GM12878 (cell line): Measurements from ENCODE around the gene VAC14.

Source experiments
- ASH2L ChIP-seq: fragments of 300-600, 200-600 bp; sonication (generic); IDR thresholded peaks from 2 replicates; pipeline ENCODE4 v1.6.1; 2017; ENCODE audit warnings: low read depth, mild to moderate bottlenecking, borderline replicate concordance
- BCL11A ChIP-seq: IDR thresholded peaks from 2 replicates; pipeline ENCODE4 v1.6.1; 2011; ENCODE audit warnings: low read depth, low read length
- CHD4 ChIP-seq: fragments of 200-600 bp; sonication (generic); IDR thresholded peaks from 2 replicates; pipeline ENCODE4 v1.6.1; 2016; ENCODE audit warnings: mild to moderate bottlenecking
- CREM ChIP-seq: IDR thresholded peaks from 2 replicates; pipeline ENCODE4 v1.6.1; 2014; ENCODE audit warnings: antibody characterized with exemption, low read depth
- CTCF ChIP-seq, 3 experiments: IDR thresholded peaks in 2 of 3; conservative IDR thresholded peaks in 1 of 3; 2 replicates each; pipeline ENCODE4 v1.5.1; 2011; ENCODE audit warnings: low read depth in 3 of 3, low read length in 3 of 3, mild to moderate bottlenecking in 3 of 3, control low read depth in 2 of 3, moderate library complexity in 2 of 3, inconsistent platforms in 1 of 3, mixed read lengths in 1 of 3; ENCODE audit not compliant: control insufficient read depth in 2 of 3, insufficient read depth in 1 of 3; ENCODE audit errors: extremely low read depth in 1 of 3
- EZH2 ChIP-seq: IDR thresholded peaks from 2 replicates; pipeline ENCODE4 v1.6.1; 2012; ENCODE audit warnings: low read depth, mild to moderate bottlenecking, control low read depth, inconsistent platforms, low read length, borderline replicate concordance; ENCODE audit not compliant: control insufficient read depth
- JUNB ChIP-seq: IDR thresholded peaks from 2 replicates; pipeline ENCODE4 v1.6.1; 2016; ENCODE audit warnings: antibody characterized with exemption, mild to moderate bottlenecking
- MXI1 ChIP-seq: fragments of 150-350 bp; IDR thresholded peaks from 2 replicates; pipeline ENCODE4 v1.6.1; 2011; ENCODE audit warnings: low read depth, mild to moderate bottlenecking, inconsistent platforms, low read length, improper control_type of control experiment
- POLR2A ChIP-seq: IDR thresholded peaks from 2 replicates; pipeline ENCODE4 v1.6.1; 2011; ENCODE audit warnings: low read depth, mild to moderate bottlenecking, low read length
- POLR2AphosphoS5 ChIP-seq: IDR thresholded peaks from 2 replicates; pipeline ENCODE4 v1.6.1; 2011; ENCODE audit warnings: mild to moderate bottlenecking, low read length, inconsistent platforms
- SIN3A ChIP-seq: IDR thresholded peaks from 2 replicates; pipeline ENCODE4 v1.6.1; 2012; ENCODE audit warnings: low read depth, low read length, improper control_type of control experiment

DNA sequence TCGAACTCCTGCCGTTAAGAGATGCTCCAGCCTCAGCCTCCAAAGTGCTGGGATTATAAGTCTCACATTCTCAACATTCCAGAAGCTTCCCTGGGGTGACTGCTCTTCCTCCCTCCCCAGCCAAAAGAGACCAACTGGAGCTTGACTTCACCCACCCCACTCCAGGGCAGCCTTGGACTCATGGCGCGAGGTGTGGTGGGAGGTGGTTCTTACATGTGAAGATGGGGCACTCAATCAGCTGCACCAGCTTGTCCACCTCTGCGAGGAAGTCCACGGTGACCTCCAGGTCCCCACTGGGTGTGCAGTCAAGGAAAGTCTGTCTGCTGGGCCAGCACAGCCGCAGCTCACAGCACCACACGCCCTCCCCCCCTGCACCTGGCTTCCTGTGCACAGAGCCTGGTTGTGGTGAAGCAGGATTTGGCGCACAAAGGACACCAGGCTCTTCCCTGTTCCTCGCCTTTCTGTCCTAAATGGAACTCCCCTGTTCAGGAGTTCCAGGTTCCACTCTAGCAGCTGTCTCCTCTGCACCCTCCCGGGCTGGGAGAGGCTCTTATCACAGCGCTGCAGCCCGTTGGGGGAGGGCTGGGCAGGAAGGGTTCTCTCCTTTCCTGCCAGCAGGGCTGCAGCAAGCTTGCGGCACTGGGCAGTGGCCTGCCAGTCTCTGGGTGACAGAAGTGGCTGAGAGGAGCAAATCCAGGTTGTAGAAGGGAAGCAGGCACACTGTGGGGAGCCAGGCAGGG, 105.5 kb downstream of the VAC14 start:
- TF ChIP-seq CHD4 (no peak), POLR2A (no peak), MXI1 (no peak), CTCF (IDR thresholded peaks at IDR 0.05 in 2 of 3, conservative IDR thresholded peaks at IDR 0.05 in 1 of 3; ENCODE audit: control insufficient read depth in 2 of 3, extremely low read depth in 1 of 3, insufficient read depth in 1 of 3, low read depth in 3 of 3, low read length in 3 of 3) (no peak), EZH2 (no peak), CREM (no peak), POLR2AphosphoS5 (no peak), JUNB (no peak), BCL11A (no peak), ASH2L (no peak), SIN3A (no peak)
